Measurements from ENCODE around the gene NCAM1. TPM values are rescaled to one million over a fixed set of nuclear protein-coding genes. Genes with fewer than 3 reads are reported as not detected.

Gene NCAM1
- polyA plus RNA-seq, 2 of the 4 experiments (the other 2 are of a cell fraction): 0.01 to 0.12 TPM

GRCh38 chr11:113202431-113202830, 241.2 kb downstream of the NCAM1 start:
- Histone ChIP-seq H3K4me1 (peaks cover 27% of the 10 kb centered on the region; the same call in 2 of the 3 replicates), H3K4me2 (0 out of 3 replicates have a peak overlapping the region, but pooled peaks have one; percentile 34), H3K4me3 (no peak overlapping the region), H3K9me3 (no peaks in the 10 kb centered on the region), H3K27ac (no peak overlapping the region)
- POLR2A ChIA-PET: no interaction called here
- TF ChIP-seq POLR2AphosphoS2 (conservative IDR thresholded peaks at IDR 0.05; ENCODE audit: low read length): no peak
- no peak for TF ChIP-seq PHF8 (IDR thresholded peaks at IDR 0.05; ENCODE audit: borderline replicate concordance, low read depth)
- no peak for TF ChIP-seq CEBPB (IDR thresholded peaks at IDR 0.05)
- TF ChIP-seq HEYL (CRISPR knock-in tag; IDR thresholded peaks at IDR 0.05): no peak
- TF ChIP-seq TP53 (CRISPR knock-in tag; IDR thresholded peaks at IDR 0.05): no peak
- TF ChIP-seq RARB (CRISPR knock-in tag; IDR thresholded peaks at IDR 0.05): no peak
- TF ChIP-seq HOXA7 (CRISPR knock-in tag; IDR thresholded peaks at IDR 0.05): no peak
- no peak for TF ChIP-seq POLR2A (IDR thresholded peaks at IDR 0.05; ENCODE audit: low read length)
- no peak for TF ChIP-seq KDM5A (IDR thresholded peaks at IDR 0.05)
- TF ChIP-seq, protein P1, sequence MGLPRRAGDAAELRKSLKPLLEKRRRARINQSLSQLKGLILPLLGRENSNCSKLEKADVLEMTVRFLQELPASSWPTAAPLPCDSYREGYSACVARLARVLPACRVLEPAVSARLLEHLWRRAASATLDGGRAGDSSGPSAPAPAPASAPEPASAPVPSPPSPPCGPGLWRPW (IDR thresholded peaks at IDR 0.05): no peak
- no peak for TF ChIP-seq CHD2 (IDR thresholded peaks at IDR 0.05; ENCODE audit: low read length, partially characterized antibody)
- no peak for TF ChIP-seq FOSL2 (IDR thresholded peaks at IDR 0.05)
- TF ChIP-seq FOSL2 (CRISPR knock-in tag; IDR thresholded peaks at IDR 0.05): no peak
- no peak for TF ChIP-seq CHD4 (IDR thresholded peaks at IDR 0.05; ENCODE audit: borderline replicate concordance)
- TF ChIP-seq EP300 (IDR thresholded peaks at IDR 0.05): no peak
- TF ChIP-seq RFX5 (IDR thresholded peaks at IDR 0.05): no peak
- no peak for TF ChIP-seq TFCP2L1 (CRISPR knock-in tag; IDR thresholded peaks at IDR 0.05)
- no peak for TF ChIP-seq CTCF (IDR thresholded peaks at IDR 0.05)
- no peak for TF ChIP-seq ZSCAN20 (CRISPR knock-in tag; IDR thresholded peaks at IDR 0.05)
- ATAC-seq (peak in 1 of 2 experiments; percentile 77; a peak in 3 of 6 replicates), DNase-seq (ENCODE audit: low read depth in 1 of 2, low spot score in 1 of 2) (peak in 1 of 2 experiments; percentile 52), FAIRE-seq (no peak)
- CTCF ChIA-PET: interaction anchor here (0.6 kb wide), 1 partner anchor 285 kb away, joined by 3 read pairs; no protein-coding TSS in a partner anchor
- WGBS (ENCODE audit: missing lambda C conversion rate): 40% methylated on average over 1 of the region's 1 CpG

DNA sequence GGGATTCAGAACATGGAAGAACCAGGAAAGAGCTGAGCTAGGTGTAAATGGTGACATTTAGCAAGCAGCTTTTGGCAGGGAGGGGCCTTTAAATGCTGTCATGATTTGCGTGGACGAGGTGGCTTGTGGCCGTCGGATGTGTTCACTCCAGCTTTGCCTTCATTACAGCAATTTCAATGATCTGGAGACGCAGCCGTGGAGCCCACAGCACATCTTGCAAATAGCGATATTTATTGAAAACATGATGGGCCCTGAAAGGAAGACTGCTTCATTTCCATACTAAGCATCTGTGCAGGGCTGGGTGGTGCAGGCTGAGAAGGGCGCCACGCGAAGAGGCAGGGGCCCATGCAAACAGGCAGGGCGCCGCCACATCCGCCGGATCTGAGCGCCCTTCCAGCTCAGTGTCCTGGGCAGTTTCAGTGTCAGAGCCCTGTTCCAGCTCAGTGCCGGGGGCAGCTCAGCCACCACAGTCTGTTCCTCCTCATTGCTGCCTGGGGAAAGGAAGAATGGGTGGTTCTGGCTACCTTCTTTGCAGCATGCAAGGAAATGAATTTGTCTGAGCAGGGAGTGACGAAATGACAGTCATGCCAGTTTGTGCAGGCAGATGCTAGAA, 242.0 kb downstream of the NCAM1 start:
- no peak overlapping the region for H3K27ac ChIP-seq
- ATAC-seq: no peak

GRCh38 chr11:113204280-113204679, 243.1 kb downstream of the NCAM1 start:
- Histone ChIP-seq H3K4me2 (no peak overlapping the region), H3K4me1 (peaks cover 17% of the 10 kb centered on the region; the same call in 2 of the 3 replicates), H3K4me3 (no peak overlapping the region), H3K9me3 (no peaks in the 10 kb centered on the region), H3K27ac (no peak overlapping the region)
- 66% methylated on average over 10 of the region's 10 CpGs for WGBS (ENCODE audit: missing lambda C conversion rate)
- ChIA-PET CTCF (no interaction called here), POLR2A (no interaction called here)
- DNase-seq (ENCODE audit: low read depth in 1 of 2, low spot score in 1 of 2): no peak
- ATAC-seq: no peak
- no peak for FAIRE-seq
- TF ChIP-seq REST (IDR thresholded peaks at IDR 0.05) (no peak), SMC3 (IDR thresholded peaks at IDR 0.05) (no peak), MAZ (IDR thresholded peaks at IDR 0.05; ENCODE audit: borderline replicate concordance, low read depth, low read length) (no peak), RCOR1 (IDR thresholded peaks at IDR 0.05; ENCODE audit: low read depth, low read length) (no peak), EP300 (IDR thresholded peaks at IDR 0.05) (no peak), HOXB5 (CRISPR knock-in tag; IDR thresholded peaks at IDR 0.05) (no peak), NPAS2 (CRISPR knock-in tag; IDR thresholded peaks at IDR 0.05; ENCODE audit: borderline replicate concordance) (no peak), NR3C1 (IDR thresholded peaks at IDR 0.05) (no peak), MYC (IDR thresholded peaks at IDR 0.05; ENCODE audit: borderline replicate concordance, low read length) (no peak)
- TF ChIP-seq, protein P2, sequence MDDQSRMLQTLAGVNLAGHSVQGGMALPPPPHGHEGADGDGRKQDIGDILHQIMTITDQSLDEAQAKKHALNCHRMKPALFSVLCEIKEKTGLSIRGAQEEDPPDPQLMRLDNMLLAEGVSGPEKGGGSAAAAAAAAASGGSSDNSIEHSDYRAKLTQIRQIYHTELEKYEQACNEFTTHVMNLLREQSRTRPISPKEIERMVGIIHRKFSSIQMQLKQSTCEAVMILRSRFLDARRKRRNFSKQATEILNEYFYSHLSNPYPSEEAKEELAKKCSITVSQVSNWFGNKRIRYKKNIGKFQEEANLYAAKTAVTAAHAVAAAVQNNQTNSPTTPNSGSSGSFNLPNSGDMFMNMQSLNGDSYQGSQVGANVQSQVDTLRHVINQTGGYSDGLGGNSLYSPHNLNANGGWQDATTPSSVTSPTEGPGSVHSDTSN (IDR thresholded peaks at IDR 0.05): no peak

More for the DNA sequence above, 242.0 kb downstream of the NCAM1 start:
- ChIA-PET POLR2A (no interaction called here), CTCF (no interaction called here)
- 76% methylated on average over 9 of the region's 17 CpGs for WGBS (ENCODE audit: missing lambda C conversion rate)
- Histone ChIP-seq H3K4me1 (peaks cover 25% of the 10 kb centered on the region; the same call in 2 of the 3 replicates), H3K4me2 (no peak overlapping the region), H3K4me3 (no peak overlapping the region), H3K9me3 (no peaks in the 10 kb centered on the region)
- no peak for FAIRE-seq
- TF ChIP-seq HOXB5 (CRISPR knock-in tag; IDR thresholded peaks at IDR 0.05): no peak
- no peak for TF ChIP-seq RARB (CRISPR knock-in tag; IDR thresholded peaks at IDR 0.05)
- no peak for TF ChIP-seq HOXB13 (CRISPR knock-in tag; IDR thresholded peaks at IDR 0.05; ENCODE audit: low read depth)
- DNase-seq (ENCODE audit: low read depth in 1 of 2, low spot score in 1 of 2): no peak

Measured in A549 (cell line).